Right ventricle myocardium superior (tissue), 1 donor: ENCODE measurements around the gene NSMCE1. TPM values are rescaled to one million over a fixed set of nuclear protein-coding genes. Genes with fewer than 3 reads are reported as not detected.

ENCODE experiments used
- ATAC-seq: fragments of 200-7000 bp; cut with Tn5 transposase; one replicate; pipeline ENCODE4 v1.9.1; 2020; ENCODE audit warnings: mild to moderate bottlenecking; ENCODE audit not compliant: poor library complexity
- DNase-seq: peaks from one replicate; pipeline ENCODE4 v3.0.0-alpha.2; 2020
- intact Hi-C: fragments of 100-400 bp; cut with DNase I; formaldehyde crosslinking; loops from one replicate; pipeline ENCODE4 v1.11.2; 2022
- total RNA-seq: library from RNA; stranded (reverse); fragmentation: NEBNext Ultra II Directional; extraction: Animal tissue kit (Norgen Biotek cat#: 25700); gene quantifications from one replicate; pipeline ENCODE4 v1.2.1, GENCODE V29; 2021
- donor health status: DM: no; HTN: yes; CAD: no; lungs with severe emphysema.

The NSMCE1 gene
- total RNA-seq, 1 donor from 2014 or later = 36.0 TPM

DNA sequence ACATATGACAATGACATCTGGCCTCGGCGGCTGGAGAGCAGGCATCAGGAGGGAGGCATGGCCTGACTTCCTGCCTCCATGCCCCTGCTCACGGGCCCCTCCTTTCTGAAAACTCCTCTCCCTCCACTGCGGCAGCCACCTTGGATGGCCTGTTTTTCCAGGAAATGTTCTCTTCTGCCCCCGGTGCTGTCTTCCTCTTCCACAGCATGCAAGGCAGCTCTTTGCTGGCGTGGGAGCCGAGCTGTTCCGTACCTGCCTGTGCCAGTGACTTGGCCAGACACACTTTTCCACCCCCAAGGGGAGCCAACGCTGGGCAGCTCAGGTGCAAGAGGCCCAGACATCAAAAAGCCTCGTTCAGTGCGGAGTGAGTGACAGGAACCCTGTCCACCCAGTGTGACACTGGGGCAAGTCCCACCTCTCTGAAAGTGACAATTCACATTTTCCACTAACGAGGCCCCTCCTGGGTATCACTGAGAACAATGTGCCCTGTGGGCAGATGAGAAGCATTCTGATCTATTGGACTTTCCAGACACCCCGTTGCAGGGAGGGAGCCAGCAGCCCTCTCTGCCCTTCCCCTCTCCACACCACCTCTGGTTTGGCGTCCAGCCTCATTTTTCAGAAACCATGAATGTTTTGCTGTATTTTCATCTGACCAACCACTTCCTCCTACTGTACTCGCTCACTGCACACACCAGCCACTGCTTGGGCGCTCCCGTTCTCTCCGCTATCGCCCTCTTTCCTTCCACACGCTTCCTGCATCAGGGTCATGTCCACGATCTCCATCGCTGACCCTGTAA, 31.2 kb downstream of the NSMCE1 start:
- ATAC-seq (peak; percentile 21), DNase-seq (peak; percentile 50)
- intact Hi-C loops = loop anchor here (5.0 kb wide), 1 partner anchor 130 kb away; no protein-coding TSS in a partner anchor

DNA sequence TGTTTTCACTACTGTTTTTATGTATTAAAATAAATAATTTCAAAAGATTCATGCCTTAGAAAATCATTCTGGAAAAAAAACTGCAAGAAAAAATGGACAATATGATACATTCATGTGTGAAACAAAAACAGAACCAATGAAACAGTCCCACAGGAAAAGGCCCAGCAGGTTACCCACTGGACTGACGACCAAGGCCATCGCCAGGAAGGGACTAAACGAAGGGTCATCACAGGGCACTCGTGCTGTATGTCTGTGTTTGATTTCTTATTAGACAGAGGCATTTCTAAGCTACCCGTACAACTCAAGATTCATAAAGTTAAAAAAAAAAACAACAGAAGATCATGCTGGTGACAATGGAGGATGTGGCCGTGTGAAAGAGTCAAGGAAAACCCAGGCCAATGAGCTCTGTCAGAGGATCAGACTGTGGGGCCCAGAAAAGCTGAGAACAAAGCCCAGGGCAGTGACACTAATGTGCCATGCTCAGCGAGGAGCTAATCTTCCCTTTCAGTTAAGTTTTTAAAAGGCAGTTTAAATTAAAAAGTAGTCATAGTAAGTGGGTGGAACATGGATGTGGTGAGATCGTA, 31.8 kb downstream of the NSMCE1 start:
- ATAC-seq (no peak), DNase-seq (no peak)
- intact Hi-C loops = loop anchor here (5.0 kb wide), 1 partner anchor 131 kb away; no protein-coding TSS in a partner anchor

DNA sequence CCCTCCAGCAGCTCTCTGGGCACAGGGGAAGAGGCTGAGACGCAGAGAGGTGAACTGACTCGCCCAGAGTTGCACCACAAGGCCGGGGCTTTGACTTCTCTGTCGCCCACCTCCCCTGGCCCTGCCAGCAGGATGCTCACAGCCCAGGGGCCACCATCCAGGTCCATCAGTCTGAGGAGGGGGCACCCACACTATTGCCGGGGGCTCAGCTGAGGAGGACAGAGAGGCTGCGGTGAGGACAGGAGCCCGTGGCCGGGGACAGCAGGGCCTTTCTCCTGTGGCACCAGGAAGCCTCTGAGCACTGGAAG, 32.7 kb downstream of the NSMCE1 start:
- intact Hi-C loops = loop anchor here (5.0 kb wide), 1 partner anchor 131 kb away; no protein-coding TSS in a partner anchor
- ATAC-seq (no peak), DNase-seq (no peak)

DNA sequence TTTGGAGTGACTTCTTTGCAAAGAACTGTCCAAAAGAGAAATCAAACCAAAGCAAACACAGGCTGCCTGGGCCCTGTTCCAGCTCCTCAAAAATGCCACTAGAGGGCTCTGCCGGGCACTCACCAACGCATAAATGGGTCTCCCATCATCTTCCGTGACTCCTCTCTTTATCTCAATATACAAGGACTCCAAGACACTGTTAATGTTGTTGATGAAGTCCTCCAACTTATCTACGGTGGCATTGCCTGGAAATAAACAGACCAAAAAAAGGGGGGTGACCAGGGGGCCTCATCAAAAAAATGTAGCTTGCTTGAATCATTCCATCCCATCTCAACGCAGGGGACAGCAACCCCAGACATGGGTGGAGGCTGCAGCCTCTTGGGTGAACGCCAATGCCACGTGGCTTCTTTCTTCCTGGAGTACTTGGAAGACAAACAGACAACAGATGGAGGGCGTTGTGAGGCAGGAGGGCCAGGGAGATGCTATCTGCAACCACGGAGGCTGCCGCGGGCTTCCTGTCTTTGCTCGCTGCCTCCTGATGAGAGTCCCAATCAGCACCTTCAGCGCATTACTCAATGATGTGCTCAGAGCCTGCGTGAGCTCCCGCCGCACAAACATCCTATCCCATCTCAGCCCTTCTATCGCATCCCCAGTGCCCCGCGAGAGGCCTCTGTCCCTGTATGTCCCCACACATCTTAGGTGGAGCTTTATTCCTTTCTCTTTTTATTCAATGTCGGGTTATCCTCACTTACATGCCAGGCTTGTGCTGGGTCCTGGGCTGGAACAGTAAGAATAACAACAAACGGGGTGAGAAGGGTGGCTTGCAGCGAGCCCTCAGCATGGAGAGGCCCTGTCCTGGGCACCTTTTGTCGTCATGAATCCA, 33.3 kb downstream of the NSMCE1 start:
- peak; percentile 92 for DNase-seq
- ATAC-seq = peak; percentile 76
- intact Hi-C loops = loop anchor here (5.0 kb wide), 1 partner anchor 132 kb away; no protein-coding TSS in a partner anchor

DNA sequence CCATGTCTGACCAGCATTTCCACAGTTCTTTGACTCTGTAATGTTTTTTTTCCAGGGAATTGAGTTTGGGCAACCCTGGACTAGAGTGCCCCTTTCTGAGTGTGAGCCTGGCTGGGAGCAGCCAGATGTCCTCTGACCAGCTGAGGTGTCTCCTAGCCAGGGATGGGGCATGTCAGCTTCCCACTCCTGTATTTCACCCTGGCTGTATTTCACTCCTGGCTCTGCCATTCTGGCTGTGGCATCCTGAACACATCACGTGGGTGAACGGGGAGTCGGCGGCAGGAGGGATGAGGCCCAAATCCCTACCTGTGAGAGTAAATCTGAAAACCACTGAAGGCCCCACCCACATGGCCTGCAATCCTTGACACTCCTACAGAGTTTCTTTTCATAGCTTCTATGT, 34.0 kb downstream of the NSMCE1 start:
- DNase-seq (peak; percentile 12), ATAC-seq (no peak)
- intact Hi-C loops = loop anchor here (5.0 kb wide), 1 partner anchor 133 kb away; no protein-coding TSS in a partner anchor

DNA sequence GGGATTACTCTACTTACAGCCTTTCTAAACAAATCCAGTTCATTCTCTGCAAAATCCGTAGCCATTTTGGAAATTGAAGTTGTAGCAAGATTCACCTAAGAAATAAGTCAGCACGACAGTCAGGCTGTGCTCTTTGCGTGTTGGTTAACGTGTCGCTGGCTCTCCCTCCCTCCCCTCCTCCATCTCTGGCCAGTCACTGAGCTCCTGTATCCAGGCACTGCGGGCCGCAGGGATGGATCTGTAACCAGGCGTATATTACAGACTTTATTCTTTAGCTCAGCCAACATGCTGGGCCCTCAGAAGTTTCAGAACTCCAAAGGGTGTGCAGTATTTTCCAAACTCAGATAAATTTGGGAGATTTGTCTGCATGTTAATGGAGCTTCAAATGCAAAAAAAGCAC, 34.4 kb downstream of the NSMCE1 start:
- DNase-seq (peak; percentile 37), ATAC-seq (no peak)
- intact Hi-C loops = no loop called here

DNA sequence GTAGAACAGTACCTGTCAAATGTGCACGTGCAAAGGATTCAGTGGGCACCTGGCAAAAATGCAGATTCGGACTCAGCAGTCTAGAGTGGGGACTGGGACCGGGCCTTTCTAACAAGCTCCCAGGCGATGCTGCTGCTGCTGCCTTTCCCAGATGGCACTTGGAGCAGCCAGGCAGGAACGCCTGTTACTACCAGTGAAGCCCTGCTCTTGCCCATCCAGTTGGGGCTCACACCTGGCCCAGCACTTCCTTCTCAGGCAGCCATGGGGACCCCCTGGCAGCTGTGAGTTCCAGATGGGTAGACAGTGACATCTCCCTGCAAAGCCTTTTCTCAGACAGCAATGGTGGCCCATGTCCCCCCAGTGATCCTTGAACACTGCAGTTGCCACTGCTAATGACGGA, 34.8 kb downstream of the NSMCE1 start:
- ATAC-seq (no peak), DNase-seq (peak; percentile 17)
- intact Hi-C loops = no loop called here

DNA sequence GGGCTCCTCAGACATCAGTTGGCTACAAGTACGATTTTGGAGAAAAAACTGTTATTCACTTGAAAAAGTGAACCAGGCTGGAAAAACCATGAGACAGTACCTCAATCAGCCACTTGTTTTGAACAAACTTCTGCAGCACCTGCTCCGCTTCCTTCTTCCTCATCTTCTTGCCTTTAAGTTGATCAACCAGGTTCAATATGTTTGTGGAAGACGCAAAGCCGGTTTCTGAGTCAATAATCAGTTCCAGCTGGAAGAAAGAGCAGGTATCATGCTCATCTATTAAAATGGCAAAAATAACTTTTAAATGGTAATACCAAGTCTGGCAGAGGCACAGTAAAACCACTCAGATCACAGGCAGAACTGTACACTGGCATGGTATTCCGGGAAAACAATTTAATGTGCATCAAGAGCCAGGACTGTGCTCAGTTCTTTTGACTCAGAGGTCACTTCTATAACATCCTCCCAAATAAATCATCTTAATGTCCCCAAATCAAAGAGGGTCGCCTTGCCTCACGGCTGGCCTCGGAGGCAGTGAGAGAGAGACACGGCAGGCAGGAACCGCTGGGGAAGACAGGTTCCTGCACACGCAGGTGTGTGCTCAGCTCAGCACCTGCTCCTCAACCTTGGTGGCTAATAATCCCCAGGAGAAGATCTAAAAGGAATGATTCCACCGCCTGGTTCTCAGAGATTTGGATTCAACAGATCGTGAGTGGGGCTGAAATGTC, 35.5 kb downstream of the NSMCE1 start:
- ATAC-seq = no peak
- peak; percentile 8 for DNase-seq
- intact Hi-C loops = no loop called here

DNA sequence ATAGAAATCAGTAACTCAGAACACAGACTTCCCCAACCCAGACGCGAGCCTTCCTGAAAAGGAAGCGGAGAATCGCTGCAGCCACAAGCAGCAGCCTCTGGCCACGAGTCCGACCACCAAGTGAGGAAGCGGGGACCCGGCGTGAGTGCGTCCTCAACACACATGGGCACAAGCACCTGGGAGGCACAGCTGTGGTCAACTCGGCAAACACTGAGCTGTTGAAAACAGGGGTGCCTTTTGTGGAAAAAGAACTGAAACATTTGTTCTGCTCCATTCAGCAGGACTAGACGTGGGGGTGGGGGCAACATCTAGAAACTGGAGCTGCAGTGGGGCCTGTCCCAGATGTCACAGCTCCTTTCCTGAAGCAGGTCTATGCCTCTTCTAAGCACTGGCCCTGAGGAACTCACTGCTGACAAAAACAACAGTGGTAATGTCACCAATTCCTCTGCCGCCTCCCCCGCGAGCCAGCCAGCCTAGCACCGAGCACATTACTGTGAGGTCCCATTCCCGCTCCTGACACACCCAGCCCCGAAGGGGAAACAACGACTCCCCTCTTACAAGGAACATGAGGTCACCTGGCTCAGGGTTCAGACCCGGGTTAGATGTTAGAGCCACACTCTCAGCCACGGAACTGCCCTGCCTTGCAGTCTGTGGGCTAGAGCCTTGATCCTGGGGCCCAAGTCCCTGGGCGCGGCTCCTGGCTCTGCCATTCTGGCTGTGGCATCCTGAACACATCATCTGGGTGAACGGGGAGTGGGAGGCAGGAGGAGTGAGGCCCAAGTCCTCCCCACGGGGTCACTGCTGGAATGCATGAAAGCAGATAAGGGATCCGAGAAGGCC, 36.3 kb downstream of the NSMCE1 start:
- intact Hi-C loops = no loop called here
- ATAC-seq (no peak), DNase-seq (peak; percentile 43)

DNA sequence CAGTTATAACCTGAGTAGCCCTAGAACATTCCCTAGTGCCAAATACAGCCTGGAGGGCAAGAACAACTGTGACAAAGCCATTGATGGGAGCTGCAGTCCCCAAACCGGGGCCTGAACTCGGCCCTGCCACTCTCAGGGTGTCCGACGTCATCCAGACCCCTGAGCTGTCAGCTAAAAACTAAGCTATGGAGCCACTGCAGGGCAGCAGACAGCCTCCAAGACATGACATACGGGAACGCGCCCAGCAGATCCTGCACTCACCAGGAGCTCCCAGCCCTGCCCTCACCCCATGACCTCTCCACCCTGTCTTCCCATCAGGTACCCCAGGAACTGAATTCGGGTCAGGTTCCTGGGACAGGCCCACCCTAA, 36.9 kb downstream of the NSMCE1 start:
- intact Hi-C loops = no loop called here
- DNase-seq = no peak
- no peak for ATAC-seq

DNA sequence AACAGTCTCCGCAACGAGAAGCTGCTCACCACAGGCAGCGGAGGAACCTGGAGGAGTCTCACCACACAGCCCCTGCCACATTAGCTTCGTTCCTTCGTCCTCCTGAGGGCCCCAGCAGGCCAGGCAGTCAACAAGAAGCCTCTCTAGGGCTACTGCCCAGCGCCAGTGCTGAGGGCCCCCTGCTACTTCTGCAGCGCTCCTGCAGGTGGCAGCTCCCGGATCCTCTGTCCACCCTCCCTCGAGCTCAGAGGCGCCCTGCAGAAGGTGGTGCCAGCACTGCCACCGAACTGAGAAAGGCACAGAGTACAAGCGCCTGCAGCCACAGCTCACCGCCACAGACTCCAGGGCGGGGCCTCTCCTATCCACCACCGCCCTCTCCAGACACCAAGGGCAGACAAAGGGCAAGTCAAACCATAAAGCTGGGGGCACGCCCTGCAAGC, 38.0 kb downstream of the NSMCE1 start:
- DNase-seq = peak; percentile 48
- peak; percentile 20 for ATAC-seq
- intact Hi-C loops = no loop called here

DNA sequence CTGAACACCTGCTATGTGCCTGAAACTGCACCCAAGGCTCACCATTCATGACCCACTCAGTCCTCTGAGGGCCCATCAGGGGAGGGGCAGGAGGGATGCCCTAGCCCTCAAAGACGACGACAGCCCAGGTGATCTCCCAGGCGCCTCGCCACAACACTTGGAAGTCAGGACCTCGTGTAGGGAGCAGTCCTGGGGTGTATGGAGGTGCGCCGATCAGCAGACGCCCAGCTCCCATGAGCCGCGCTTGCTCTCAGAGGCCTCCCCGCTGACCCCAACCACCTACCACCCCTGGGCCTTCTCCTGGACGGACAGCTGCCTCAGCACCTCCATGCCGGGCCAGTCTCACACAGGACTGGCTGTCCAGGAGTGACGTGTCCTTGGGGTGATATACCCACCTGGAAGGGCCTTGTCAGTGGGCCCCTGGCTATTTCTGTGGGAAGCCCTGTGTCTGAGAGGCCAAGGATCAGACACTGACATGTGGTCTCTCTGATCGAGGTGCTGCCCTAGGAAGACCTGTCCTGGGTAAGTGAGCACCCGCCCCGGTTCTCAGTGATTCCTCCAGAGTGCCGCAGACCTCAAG, 38.6 kb downstream of the NSMCE1 start:
- intact Hi-C loops = no loop called here
- DNase-seq (peak; percentile 35), ATAC-seq (no peak)

DNA sequence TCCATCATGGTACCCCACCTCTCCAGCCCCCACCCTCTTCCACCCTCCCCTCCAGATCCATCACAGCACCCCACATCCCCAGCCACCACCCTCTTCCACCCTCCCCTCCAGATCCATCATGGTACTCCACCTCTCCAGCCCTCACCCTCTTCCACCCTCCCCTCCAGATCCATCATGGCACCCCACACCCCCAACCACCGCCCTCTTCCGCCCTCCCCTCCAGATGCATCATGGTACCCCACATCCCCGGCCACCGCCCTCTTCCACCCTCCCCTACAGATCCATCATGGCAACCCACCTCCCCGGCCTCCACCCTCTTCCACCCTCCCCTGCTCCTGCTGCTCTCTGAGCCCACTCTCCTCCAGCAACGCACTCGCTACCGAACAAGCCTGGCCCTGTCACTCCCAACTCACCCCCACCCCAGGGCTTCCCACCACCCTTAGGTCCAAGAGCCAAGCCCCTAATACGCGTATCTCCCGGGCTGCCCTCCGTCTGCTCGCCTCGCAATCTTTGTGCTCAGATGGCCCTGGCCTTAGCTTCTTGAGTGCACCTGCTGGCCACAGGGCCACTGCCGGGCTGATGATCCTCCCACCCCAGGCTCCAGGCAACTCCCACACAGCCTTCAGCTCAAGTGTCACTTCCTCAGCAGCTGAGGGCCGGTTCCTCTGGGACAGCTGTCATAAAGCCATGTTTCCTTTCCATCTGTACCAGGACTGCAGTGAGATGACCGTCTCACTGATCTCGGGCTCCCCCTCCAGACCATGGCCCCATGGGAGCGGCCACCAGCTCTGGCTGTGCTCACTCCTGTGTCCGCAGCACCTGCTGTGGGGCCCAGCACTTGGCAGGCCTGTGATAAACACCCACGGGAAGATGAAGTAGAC, 39.7 kb downstream of the NSMCE1 start:
- DNase-seq (peak; percentile 72), ATAC-seq (peak; percentile 53)

DNA sequence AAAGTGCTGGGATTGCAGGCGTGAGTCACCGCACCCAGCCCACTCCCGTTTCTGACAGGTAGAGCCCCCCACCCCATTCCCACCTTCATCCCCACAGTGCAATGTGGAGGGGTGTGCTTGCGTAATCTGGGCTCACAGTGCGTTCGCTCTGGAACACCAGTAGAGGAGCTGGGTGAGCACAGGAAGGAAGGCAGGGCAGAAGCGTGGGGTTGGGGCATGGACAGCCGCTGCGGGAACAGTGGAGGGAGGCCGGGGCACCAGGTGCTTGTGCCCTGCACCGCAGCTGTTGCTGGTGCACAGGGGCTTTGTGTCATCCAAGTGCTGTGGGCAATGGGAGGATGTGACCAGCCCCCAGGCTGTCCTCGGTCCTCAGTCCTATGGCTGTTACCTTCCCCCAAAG, 40.5 kb downstream of the NSMCE1 start:
- DNase-seq = peak; percentile 33
- intact Hi-C loops = no loop called here
- no peak for ATAC-seq

More for the DNA sequence above, 39.7 kb downstream of the NSMCE1 start:
- intact Hi-C loops = no loop called here

DNA sequence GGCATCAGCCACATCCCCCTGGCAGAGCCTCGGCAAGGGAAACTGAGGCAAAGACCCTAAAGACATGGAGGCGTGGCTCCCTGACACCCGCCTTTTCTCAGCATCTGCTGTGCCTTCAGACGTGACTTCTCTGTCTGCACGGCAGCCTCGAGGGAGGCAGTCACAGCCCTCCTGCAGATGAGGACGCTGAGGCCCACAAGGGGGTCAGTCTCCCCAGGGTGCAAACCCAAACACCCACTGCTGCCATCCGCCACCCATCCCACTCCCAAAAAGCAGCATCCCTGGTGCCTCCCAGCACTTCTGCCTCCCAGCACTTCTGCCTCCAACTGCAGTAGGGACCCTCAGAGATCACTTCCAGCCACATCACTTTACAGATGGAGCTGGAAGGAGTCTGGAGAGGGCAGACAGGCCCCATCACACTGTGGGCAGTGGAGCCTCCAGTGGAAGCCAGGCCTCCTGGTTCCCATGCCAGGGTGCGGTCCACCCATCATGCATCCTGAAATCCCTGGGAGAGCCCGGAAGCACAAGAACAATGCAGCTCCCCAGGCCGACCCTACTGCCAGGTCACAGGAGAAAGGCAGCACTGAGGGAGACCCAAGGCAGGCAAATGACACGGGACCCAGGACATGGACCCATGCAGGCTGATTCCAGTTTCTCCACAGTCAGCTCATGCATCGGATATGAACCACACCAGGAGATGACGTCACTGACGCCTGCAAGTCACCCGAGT, 41.4 kb downstream of the NSMCE1 start:
- ATAC-seq (no peak), DNase-seq (peak; percentile 32)
- intact Hi-C loops = no loop called here

DNA sequence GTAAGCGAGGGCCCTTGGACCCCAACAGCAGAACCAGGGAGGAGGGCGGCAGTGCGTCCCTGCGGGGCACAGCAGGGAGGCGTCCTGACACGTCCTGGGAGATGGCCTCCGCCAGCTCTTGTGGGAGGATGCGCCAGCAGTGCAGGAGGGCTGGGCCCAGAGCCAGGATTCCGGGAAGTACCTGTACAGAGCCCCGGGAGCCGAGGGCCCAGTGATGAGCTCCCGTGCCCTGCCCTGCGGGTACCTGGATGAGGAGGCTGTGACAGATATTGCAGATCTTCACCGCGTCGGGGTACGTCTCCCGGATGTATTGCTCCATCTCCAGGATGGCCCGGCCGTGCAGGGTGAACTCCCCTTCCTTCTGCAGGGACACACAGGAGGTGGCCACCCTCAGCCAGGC, 42.1 kb downstream of the NSMCE1 start:
- peak; percentile 42 for DNase-seq
- intact Hi-C loops = no loop called here
- ATAC-seq = no peak
